ENCODE results near the gene AGMO.
"Not testable (repeated sequence)": the region's sequence is repeated elsewhere in the genome, so short reads cannot be mapped to it uniquely, and the experiment has no call there.

The AGMO gene

DNA sequence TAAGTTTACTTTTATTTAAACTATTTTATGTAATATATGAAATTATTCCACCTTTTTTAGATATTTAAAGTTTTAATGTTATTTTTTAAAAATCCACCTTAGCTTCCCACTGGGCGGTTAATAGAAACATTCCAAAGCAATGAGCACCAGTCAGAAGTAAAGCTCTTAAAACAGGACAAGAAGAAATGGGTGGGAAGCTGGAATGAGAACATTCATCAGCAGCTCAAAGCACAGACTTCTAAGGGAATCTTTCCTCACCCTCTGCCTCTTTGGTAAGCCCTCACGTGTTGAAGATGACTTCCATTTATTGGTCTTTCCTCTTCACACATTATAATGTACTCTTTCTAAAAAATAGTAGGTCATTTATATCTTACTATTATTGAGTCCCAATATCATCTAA is 3.1 kb downstream of the AGMO start:
- DNase-seq: no peak

- no peak for DNase-seq
Measured at GRCh38 chr7:15557686-15558085, 4.1 kb downstream of the AGMO start.

GRCh38 chr7:15557186-15557585 is 4.6 kb downstream of the AGMO start:
- no peak for DNase-seq

- DNase-seq: no peak
Measured at GRCh38 chr7:15556339-15557105, 5.3 kb downstream of the AGMO start.

- no peak for DNase-seq
Measured at GRCh38 chr7:15555381-15555859, 6.4 kb downstream of the AGMO start.

DNA sequence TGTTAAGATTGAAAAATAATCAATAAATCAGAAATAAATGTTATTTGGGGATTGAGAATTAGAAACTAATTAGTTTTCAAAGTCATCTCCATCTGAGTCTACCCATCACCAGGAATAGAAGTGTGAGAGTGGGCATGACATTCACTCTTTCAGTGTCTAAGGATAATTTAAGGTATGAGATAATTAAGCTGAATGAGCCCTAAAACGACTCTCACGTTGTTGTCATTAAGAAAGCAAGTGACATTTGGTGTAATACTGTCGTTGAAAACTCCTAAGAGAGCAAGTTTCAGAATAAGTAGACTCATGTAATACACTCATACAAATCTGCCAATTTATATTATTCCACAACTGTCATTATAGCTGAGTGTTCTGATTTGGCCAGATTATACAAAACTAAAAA is 7.1 kb downstream of the AGMO start:
- no peak for DNase-seq

- DNase-seq: no peak
Measured at GRCh38 chr7:15554081-15554480, 7.7 kb downstream of the AGMO start.

- DNase-seq: not testable (repeated sequence)
Measured at GRCh38 chr7:15547320-15547719, 14.5 kb downstream of the AGMO start.

DNA sequence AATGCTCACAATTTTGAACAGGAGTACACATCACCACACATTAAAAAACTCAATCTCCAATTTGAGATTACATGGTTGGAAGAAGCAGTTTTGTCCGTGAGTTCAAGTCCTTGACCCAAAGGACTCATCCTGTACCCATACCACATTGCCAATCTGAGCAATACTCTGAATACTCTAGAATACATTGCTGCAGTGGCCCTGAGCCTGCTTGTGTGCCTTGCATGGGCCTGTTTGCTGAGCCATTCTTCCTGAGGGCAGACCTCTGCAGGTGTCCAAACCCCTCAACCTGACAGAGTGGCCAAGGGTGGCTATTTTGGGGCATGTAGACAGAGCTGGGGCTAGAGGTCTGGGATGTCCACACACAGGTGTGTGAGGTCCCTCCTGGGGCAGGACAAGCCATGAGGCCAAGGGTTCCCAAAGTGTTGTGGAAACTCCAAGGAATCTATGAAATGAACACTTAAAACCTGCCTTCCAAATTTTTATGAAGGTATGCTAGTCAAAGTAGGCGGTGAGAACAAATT is 15.5 kb downstream of the AGMO start:
- no peak for DNase-seq

DNA sequence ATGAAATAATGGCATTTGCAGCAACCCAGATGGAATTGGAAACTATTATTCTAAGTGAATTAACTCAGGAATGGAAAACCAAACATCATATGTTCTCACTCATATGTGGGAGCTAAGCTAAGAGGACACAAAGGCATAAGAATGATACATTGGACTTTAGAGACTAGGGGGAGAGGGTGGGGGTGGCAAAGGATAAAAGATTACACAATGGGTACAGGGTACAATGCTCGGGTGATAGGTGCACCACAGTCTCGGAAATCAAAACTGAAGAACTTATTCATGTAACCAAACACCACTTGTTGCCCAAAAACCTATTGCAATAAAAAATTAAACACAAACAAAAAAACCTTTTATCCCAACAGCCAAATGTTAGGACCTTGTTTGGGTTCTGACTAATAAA is 17.8 kb downstream of the AGMO start:
- no peak for DNase-seq

DNA sequence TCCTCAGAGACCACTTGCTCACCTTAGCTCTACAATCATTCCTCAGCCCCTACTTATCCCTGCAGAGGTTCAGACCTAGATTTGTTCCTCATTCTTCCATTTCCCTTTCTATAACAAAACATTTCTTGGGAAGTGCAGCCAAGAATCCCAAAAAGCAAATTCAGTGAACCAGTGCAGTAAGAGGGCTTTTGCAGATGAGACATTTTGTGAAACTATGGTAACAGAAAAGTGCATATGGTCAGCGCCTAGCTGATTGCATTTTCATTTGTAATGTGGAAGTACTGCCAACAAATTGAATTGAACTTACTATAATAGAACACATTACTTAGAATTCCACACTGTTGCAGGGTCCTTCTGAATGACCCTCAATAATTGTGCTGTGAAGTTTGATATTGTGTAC is 18.6 kb downstream of the AGMO start:
- no peak for DNase-seq

- DNase-seq: no peak
Measured at GRCh38 chr7:15527648-15528047, 34.2 kb downstream of the AGMO start.

GRCh38 chr7:15525652-15526263 is 36.1 kb downstream of the AGMO start:
- no peak for DNase-seq

DNA sequence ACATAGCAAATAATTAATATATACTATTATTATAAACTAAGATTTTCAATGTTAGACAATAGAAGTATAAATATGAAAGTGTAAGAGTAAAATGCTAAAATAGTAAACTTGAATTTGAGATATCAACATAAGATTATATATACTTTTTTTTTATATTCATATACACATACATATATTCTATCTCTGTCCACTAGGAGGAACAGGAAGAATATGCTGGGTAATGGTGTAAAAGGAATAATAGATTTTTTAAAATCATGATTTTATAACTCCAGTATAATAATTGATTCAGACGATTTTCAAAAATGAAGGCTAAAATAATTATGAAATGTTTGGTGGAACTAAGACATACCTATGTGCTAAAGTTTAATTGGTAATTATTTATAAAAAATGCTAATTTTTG is 37.7 kb downstream of the AGMO start:
- DNase-seq: no peak

- not testable (repeated sequence) for DNase-seq
Measured at GRCh38 chr7:15517865-15518264, 44.0 kb downstream of the AGMO start.

DNA sequence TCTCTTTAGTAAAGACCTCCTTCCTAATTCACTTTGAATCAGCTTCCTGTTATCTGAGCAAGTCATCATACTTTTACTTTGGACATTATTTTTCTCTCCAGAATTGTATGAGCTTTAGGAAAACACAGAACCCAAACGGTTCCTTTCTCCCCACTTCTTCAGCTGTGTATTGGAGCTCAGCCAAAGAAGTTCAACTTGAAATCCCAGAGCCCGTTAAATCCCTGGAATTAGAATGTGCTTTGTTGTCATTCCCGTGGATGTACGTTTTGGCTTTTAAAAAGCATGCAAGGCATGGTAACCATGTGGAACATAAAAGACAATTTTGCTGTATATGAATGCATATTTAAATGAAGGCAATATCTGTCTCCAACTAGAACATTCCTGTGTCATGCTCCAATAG is 46.6 kb downstream of the AGMO start:
- peak; percentile 30 for DNase-seq

- no peak for DNase-seq
Measured at GRCh38 chr7:15508258-15508657, 53.6 kb downstream of the AGMO start.

- DNase-seq: no peak
Measured at GRCh38 chr7:15507708-15508107, 54.1 kb downstream of the AGMO start.

GRCh38 chr7:15507171-15507570 is 54.6 kb downstream of the AGMO start:
- DNase-seq: no peak

DNA sequence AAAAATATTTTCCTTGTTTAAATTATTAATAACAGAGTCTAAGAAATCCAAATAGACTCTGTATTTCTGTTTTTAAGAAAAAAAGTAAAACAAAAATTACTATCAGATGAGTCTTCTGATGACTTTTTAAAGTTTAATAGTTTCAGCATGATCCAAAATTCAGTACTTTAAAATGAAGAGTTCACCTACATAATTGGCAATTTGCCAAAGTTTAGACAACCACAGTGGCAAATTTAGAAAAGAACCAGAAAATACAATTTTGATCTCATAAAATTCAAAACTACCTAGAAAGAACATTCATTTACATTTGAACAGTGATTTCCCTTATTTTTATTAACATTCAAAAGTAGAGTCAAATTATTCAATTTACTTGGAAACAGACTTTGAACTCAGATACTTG is 56.1 kb downstream of the AGMO start:
- DNase-seq: no peak

DNA sequence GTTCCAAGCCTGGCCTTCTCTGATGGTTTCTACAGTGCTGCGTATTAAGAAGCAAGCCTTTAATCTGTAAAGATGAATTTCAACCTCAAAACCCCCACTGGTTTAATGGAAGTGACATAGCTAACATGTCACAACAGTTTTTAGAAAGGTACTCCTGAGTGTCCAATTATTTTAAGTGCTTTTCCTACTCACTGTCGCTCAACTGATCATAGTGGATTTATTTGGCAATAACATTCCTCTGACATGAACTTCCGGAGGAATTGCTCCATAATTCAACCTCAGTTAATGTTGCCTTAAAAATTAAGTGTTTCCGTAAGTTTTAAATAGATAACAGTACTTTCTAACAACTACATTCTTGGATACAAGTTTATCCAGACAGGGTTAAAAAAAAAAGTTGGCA is 57.5 kb downstream of the AGMO start:
- DNase-seq: no peak

DNA sequence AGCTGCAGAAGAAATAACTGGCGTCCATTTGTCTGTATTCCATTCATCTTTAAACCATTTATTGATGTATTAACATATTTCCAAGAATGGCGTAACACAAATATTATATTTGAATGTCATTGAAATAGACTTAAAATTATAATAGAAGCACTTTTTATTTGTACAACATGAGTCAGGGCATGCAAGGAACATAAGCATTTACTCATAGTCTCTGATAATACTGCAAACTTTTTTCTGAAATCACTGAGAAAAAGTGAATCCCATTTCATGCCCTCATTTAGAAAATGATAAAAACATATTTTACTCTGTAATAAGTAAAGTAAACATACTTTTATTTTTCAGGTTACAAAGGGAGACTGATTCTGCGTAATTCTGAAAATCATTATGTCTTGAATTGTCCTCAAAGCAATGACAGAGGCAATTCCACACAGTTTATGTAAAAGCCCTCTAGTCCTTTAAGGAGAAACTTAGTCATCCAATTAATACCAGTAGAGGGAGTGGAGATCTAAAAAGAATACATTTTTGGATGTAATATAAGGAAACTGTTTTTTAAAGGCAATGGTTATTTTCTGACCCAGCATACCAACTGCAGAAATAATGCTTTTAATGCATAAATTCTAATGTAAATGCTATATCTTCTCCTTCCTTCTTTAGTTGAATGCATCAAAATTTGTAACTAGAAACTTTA is 58.1 kb downstream of the AGMO start:
- no peak for DNase-seq

DNA sequence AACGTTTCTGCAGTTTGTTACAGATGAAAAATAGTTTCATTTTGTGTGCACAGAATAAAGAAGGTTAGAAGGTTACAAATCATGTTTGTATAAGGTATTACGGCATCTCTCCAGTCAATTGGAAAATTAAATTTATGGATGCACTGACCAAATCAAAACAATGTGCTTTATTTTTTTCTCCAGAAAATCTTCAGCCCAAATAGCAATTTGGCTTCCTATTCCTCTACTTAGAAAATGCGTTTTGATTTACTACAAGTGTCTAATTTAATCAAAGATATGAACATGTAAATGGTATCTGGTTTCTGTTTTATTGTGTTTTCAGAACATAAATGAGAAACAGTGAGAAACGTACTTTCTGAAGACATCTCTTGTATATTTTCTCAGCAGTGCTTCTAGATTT is 63.4 kb downstream of the AGMO start:
- DNase-seq: no peak

DNA sequence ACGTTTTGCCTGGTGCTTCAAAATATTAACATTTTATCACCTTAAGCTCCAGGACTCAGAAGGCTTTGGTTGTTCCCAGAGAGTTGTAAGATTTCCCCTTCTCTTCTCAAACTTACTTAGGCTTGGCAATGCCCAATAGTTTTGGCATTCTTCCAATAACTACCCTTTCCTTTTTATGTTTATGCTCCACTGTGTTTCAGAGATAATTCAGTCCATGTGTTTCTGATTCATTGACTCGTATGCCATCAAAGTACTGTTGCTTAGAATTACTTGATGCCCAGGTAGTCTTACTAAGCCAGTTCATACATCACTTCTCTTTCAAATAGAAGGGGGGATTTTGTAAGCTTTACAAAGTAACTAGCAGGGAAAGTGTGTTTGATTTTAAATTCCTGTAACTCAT is 66.6 kb downstream of the AGMO start:
- no peak for DNase-seq

Data from left hindlimb (tissue), 1 donor.